ENCODE data around the gene MAML2.

DNA sequence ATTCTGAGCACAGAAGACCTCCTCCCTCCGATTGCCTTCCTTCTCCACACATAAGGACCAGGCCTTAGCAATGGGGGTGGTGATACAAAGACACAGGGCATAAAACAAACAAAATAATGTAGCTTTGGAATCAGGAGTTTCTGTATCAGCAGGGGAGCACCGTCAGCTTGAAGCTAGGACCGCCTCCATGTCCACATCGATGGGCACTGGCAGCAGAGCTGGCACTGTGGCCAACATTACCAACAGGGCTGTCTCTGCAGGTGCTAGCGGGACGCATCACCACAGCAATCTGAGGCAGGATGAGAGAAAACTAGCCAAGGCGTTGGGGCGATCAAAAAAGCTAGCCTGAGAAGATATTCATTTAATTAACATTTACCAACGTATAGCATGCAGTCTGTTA lies 201.4 kb downstream of the MAML2 start:
- TF ChIP-seq, protein P1, sequence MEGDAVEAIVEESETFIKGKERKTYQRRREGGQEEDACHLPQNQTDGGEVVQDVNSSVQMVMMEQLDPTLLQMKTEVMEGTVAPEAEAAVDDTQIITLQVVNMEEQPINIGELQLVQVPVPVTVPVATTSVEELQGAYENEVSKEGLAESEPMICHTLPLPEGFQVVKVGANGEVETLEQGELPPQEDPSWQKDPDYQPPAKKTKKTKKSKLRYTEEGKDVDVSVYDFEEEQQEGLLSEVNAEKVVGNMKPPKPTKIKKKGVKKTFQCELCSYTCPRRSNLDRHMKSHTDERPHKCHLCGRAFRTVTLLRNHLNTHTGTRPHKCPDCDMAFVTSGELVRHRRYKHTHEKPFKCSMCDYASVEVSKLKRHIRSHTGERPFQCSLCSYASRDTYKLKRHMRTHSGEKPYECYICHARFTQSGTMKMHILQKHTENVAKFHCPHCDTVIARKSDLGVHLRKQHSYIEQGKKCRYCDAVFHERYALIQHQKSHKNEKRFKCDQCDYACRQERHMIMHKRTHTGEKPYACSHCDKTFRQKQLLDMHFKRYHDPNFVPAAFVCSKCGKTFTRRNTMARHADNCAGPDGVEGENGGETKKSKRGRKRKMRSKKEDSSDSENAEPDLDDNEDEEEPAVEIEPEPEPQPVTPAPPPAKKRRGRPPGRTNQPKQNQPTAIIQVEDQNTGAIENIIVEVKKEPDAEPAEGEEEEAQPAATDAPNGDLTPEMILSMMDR (IDR thresholded peaks at IDR 0.05; ENCODE audit: low read depth, low read length, missing input control), result no peak
- TF ChIP-seq SP1 (IDR thresholded peaks at IDR 0.05), result no peak
- TF ChIP-seq, protein P2, sequence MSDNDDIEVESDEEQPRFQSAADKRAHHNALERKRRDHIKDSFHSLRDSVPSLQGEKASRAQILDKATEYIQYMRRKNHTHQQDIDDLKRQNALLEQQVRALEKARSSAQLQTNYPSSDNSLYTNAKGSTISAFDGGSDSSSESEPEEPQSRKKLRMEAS (IDR thresholded peaks at IDR 0.05), result no peak

All from liver (tissue), 3 donors.